ENCODE measurements around the gene APOBEC4.

The APOBEC4 gene

GRCh38 chr1:183612407-183612806 lies 40.7 kb downstream of the APOBEC4 start:
- TF ChIP-seq CTCF (conservative IDR thresholded peaks at IDR 0.05; ENCODE audit: low read depth, low read length): no peak
- no peak for DNase-seq (ENCODE audit: low read depth)
- H3K4me3 ChIP-seq (ENCODE audit: low read depth, low read length): no peak overlapping the region

GRCh38 chr1:183611021-183611420 lies 42.1 kb downstream of the APOBEC4 start:
- TF ChIP-seq CTCF (conservative IDR thresholded peaks at IDR 0.05; ENCODE audit: low read depth, low read length): no peak
- H3K4me3 ChIP-seq (ENCODE audit: low read depth, low read length): no peak overlapping the region
- no peak for DNase-seq (ENCODE audit: low read depth)

- no peak overlapping the region for H3K4me3 ChIP-seq (ENCODE audit: low read depth, low read length)
- no peak for TF ChIP-seq CTCF (conservative IDR thresholded peaks at IDR 0.05; ENCODE audit: low read depth, low read length)
- no peak for DNase-seq (ENCODE audit: low read depth)
These were observed 43.2 kb downstream of the APOBEC4 start for GRCh38 chr1:183609759-183610452.

- H3K4me3 ChIP-seq (ENCODE audit: low read depth, low read length): no peak overlapping the region
- TF ChIP-seq CTCF (conservative IDR thresholded peaks at IDR 0.05; ENCODE audit: low read depth, low read length): peak; percentile 69
- peak; percentile 75 for DNase-seq (ENCODE audit: low read depth)
These were observed 43.8 kb downstream of the APOBEC4 start for GRCh38 chr1:183609313-183609712.

- H3K4me3 ChIP-seq (ENCODE audit: low read depth, low read length): no peak overlapping the region
These were observed 45.7 kb downstream of the APOBEC4 start for GRCh38 chr1:183607322-183607980.

GRCh38 chr1:183605904-183606303 lies 47.2 kb downstream of the APOBEC4 start:
- no peak for TF ChIP-seq CTCF (conservative IDR thresholded peaks at IDR 0.05; ENCODE audit: low read depth, low read length)
- no peak for DNase-seq (ENCODE audit: low read depth)
- H3K4me3 ChIP-seq (ENCODE audit: low read depth, low read length): no peak overlapping the region

More at GRCh38 chr1:183607322-183607980, 45.7 kb downstream of the APOBEC4 start:
- TF ChIP-seq CTCF (conservative IDR thresholded peaks at IDR 0.05; ENCODE audit: low read depth, low read length): no peak
- DNase-seq (ENCODE audit: low read depth): no peak

GRCh38 chr1:183604815-183605214 lies 48.3 kb downstream of the APOBEC4 start:
- DNase-seq (ENCODE audit: low read depth): no peak
- TF ChIP-seq CTCF (conservative IDR thresholded peaks at IDR 0.05; ENCODE audit: low read depth, low read length): no peak
- H3K4me3 ChIP-seq (ENCODE audit: low read depth, low read length): no peak overlapping the region
